ENCODE measurements around the gene PLCG2.

- TF ChIP-seq POLR2AphosphoS5 (IDR thresholded peaks at IDR 0.05) (no peak), POLR2A (IDR thresholded peaks at IDR 0.05) (no peak)
Measured at GRCh38 chr16:81731649-81732048, 47.4 kb upstream of the PLCG2 start.
